ENCODE data around the gene C16orf74.

C16orf74 gene

GRCh38 chr16:85687651-85688471 lies 63.0 kb downstream of the C16orf74 start:
- peak overlapping the region; percentile 77 for H3K4me3 ChIP-seq (ENCODE audit: low read depth, low read length)
- no peak for TF ChIP-seq CTCF (IDR thresholded peaks at IDR 0.05; ENCODE audit: low read depth, low read length)

GRCh38 chr16:85686912-85687591 lies 63.8 kb downstream of the C16orf74 start:
- H3K4me3 ChIP-seq (ENCODE audit: low read depth, low read length): no peak overlapping the region

GRCh38 chr16:85685251-85685650 lies 65.6 kb downstream of the C16orf74 start:
- TF ChIP-seq CTCF (IDR thresholded peaks at IDR 0.05; ENCODE audit: low read depth, low read length): no peak
- H3K4me3 ChIP-seq (ENCODE audit: low read depth, low read length): no peak overlapping the region

More at GRCh38 chr16:85686912-85687591, 63.8 kb downstream of the C16orf74 start:
- TF ChIP-seq CTCF (IDR thresholded peaks at IDR 0.05; ENCODE audit: low read depth, low read length): no peak

DNA sequence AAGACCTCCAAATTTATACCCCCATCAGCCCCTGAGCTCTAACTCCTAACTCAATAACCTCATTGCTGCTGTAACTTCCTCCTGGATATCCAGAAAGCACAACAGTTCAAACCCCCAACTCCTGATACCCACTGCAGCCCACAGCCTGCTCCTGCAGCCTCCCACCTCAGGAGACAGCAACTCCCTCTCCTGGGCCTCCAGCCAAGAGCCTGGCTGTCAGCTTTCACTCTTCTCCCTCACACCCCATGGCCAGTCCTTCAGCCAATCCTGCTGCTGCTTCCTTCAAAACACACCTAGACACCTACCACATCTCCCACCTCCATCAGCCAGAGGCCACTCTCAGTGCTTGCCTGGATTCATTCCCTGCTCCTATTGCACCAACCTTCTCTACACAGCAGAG lies 67.5 kb downstream of the C16orf74 start:
- TF ChIP-seq CTCF (IDR thresholded peaks at IDR 0.05; ENCODE audit: low read depth, low read length): no peak
- no peak overlapping the region for H3K4me3 ChIP-seq (ENCODE audit: low read depth, low read length)

GRCh38 chr16:85682516-85682915 lies 68.4 kb downstream of the C16orf74 start:
- H3K4me3 ChIP-seq (ENCODE audit: low read depth, low read length): no peak overlapping the region
- TF ChIP-seq CTCF (IDR thresholded peaks at IDR 0.05; ENCODE audit: low read depth, low read length): no peak

- TF ChIP-seq CTCF (IDR thresholded peaks at IDR 0.05; ENCODE audit: low read depth, low read length): no peak
- no peak overlapping the region for H3K4me3 ChIP-seq (ENCODE audit: low read depth, low read length)
Observed at GRCh38 chr16:85681255-85681654, 69.6 kb downstream of the C16orf74 start.

DNA sequence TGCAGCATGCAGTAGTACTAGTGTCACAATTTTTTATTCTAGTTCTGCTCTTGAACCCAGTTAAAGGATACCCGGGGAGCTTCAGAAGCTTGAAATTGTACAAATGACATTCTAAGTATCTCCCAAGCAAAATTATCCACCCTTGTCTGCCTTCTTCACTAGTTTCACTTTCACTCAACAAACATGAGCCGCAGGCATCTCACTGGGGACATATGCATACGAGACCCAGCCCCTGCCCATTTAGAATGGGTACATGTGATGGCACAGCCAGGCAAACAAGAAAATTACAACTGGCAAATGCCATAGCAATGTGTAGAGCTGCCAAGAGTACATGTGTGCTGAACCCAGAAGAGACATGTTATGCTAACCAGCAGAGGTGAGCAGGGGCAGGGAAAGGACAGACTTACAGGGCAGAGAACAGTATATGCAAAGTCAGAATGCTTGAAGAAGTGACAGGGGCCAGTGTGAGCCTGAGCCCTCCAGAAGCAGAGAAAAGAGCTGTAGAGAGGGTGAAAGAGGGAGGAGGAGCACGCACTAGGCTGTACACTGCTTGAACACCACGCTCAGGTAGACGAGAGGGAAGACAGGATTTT lies 70.4 kb downstream of the C16orf74 start:
- no peak overlapping the region for H3K4me3 ChIP-seq (ENCODE audit: low read depth, low read length)
- TF ChIP-seq CTCF (IDR thresholded peaks at IDR 0.05; ENCODE audit: low read depth, low read length): no peak

Data from WI38 (cell line).